Measurements from ENCODE around the gene CALML6. TPM values are rescaled to one million over a fixed set of nuclear protein-coding genes. Genes with fewer than 3 reads are reported as not detected.

Gene CALML6
- total RNA-seq, 1 experiment from 2014 or later: not detected

GRCh38 chr1:1942753-1943656, 27.9 kb downstream of the CALML6 start:
- DNase-seq (ENCODE audit: low read depth): no peak

- DNase-seq (ENCODE audit: low read depth): peak; percentile 34
Measured at GRCh38 chr1:1943834-1944570, 28.9 kb downstream of the CALML6 start.

GRCh38 chr1:1945782-1946393, 30.8 kb downstream of the CALML6 start:
- no peak for DNase-seq (ENCODE audit: low read depth)

- DNase-seq (ENCODE audit: low read depth): peak; percentile 47
Measured at GRCh38 chr1:1946540-1946939, 31.5 kb downstream of the CALML6 start.

GRCh38 chr1:1947493-1947892, 32.4 kb downstream of the CALML6 start:
- no peak for DNase-seq (ENCODE audit: low read depth)

- no peak for DNase-seq (ENCODE audit: low read depth)
Measured at GRCh38 chr1:1948783-1949182, 33.7 kb downstream of the CALML6 start.

- DNase-seq (ENCODE audit: low read depth): no peak
Measured at GRCh38 chr1:1950940-1951339, 35.9 kb downstream of the CALML6 start.

- no peak for DNase-seq (ENCODE audit: low read depth)
Measured at GRCh38 chr1:1954015-1954414, 39.0 kb downstream of the CALML6 start.

- no peak for DNase-seq (ENCODE audit: low read depth)
Measured at GRCh38 chr1:1954831-1955441, 39.9 kb downstream of the CALML6 start.

GRCh38 chr1:1955621-1956094, 40.6 kb downstream of the CALML6 start:
- DNase-seq (ENCODE audit: low read depth): no peak

GRCh38 chr1:1956101-1956500, 41.0 kb downstream of the CALML6 start:
- DNase-seq (ENCODE audit: low read depth): no peak

GRCh38 chr1:1956586-1957532, 41.8 kb downstream of the CALML6 start:
- no peak for DNase-seq (ENCODE audit: low read depth)

GRCh38 chr1:1957533-1957961, 42.5 kb downstream of the CALML6 start:
- DNase-seq (ENCODE audit: low read depth): no peak

- no peak for DNase-seq (ENCODE audit: low read depth)
Measured at GRCh38 chr1:1958071-1958541, 43.0 kb downstream of the CALML6 start.

- DNase-seq (ENCODE audit: low read depth): no peak
Measured at GRCh38 chr1:1959459-1959839, 44.4 kb downstream of the CALML6 start.

- DNase-seq (ENCODE audit: low read depth): peak; percentile 67
Measured at GRCh38 chr1:1959840-1960479, 44.9 kb downstream of the CALML6 start.

GRCh38 chr1:1960480-1961196, 45.6 kb downstream of the CALML6 start:
- DNase-seq (ENCODE audit: low read depth): no peak

GRCh38 chr1:1962752-1963151, 47.7 kb downstream of the CALML6 start:
- DNase-seq (ENCODE audit: low read depth): no peak

- DNase-seq (ENCODE audit: low read depth): no peak
Measured at GRCh38 chr1:1963570-1963969, 48.5 kb downstream of the CALML6 start.

Data from M059J (cell line).